ENCODE data around the gene LZTS2.
"Not testable (repeated sequence)": the region's sequence is repeated elsewhere in the genome, so short reads cannot be mapped to it uniquely, and the experiment has no call there.

The LZTS2 gene

DNA sequence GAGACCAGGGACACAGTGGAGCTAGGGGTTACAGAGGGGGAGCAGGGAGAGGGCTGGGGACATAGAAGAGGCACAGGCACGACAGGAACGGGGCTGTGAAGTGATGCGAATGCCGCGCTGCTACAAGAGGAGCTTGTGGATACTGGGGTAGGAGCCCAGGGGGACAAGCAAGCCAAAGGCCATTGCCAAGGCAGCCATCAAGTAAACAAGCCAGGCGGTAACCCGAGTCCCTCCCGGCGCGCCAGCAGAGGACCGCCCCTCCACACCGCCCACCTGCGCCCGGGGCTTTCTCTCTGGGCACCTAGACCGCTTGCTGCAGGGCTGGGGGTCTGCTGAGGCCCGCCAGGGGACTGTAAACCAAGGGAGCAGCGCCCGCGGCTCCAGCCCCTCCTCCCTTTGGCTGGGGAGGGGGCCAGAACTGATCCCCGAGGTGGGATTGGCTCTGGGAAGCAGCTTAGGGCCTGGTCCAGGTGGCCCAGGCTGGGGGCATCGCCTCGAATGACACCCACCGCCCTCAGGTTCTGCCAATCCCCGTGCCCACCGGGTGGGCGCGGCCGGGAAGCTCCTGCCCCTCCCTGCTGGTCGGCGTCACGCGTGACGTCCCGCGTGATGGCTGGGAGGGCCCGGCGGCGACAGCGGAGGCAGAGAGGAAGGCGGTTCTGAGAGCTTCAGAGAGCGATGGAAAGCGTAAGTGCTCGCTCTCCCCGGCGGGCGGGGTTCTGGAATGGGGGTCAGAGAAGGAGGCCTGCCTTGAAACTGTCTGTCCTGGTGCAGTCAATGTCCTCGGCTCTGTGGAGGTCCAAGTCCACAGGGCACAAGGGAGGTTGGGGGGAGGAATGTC lies 32.4 kb downstream of the LZTS2 start:
- DNase-seq (ENCODE audit: low spot score) (peak; percentile 28), FAIRE-seq (no peak)

DNA sequence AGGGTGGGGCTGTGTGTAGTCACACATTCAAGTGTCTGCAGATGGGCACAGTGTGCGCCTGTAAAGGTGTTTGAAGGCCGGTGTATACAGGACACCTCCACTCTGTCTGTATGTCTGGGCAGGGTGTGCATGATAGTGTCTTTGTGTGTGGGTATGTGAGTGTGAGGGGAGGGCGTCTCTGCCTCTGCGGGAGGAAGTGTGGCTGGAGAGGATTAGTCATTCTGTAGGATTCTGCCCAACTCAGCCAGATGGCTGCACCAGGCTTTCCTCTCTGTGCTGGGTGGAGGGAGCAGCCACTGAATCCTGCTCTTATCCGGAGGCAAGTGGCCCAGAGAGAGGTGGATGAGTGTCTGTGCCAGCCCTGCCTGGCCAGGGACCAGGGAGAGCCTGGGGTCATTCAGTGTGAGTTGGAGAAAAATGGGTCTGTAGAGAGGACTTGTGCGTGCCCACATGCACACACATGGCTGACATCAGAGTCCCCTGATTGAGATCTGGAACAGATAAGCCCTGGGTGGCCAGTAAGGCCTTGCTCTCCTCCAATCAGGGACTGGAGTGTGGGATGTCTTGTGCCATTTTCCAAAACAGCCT lies 33.1 kb downstream of the LZTS2 start:
- DNase-seq (ENCODE audit: low spot score) (peak; percentile 87), FAIRE-seq (peak; percentile 80)

DNA sequence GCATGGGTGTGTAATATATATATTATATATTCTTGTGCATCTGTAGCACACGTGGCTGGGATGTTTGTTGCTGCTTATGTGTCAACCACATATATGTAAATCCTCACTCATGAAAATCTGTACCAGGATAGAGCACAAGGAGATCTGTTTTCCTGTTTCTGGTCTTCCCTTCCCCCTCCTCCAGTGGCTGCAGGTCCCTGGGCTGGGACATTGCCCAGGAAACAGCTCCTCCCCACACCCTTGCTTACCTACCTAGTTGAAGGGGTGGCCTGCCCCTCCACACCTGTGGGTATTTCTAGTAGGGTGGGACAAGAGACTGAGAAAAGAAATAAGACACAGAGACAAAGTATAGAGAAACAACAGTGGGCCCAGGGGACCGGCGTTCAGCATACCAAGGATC lies 33.7 kb downstream of the LZTS2 start:
- FAIRE-seq (no peak), DNase-seq (ENCODE audit: low spot score) (no peak)

DNA sequence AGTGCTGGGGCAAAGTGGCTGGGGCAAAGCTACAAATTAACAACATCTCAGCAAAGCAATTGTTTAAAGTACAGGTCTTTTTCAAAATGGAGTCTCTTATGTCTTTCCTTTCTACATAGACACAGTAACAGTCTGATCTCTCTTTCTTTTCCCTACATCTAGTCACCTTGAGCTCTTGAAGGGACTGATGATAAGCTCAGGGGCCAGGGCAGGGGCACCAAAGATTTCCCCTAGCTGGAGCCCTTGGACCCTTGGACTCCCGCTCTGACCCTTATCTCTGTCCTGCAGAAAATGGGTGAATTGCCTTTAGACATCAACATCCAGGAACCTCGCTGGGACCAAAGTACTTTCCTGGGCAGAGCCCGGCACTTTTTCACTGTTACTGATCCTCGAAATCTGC lies 34.8 kb downstream of the LZTS2 start:
- FAIRE-seq; DNase-seq (ENCODE audit: low spot score): not testable (repeated sequence)

DNA sequence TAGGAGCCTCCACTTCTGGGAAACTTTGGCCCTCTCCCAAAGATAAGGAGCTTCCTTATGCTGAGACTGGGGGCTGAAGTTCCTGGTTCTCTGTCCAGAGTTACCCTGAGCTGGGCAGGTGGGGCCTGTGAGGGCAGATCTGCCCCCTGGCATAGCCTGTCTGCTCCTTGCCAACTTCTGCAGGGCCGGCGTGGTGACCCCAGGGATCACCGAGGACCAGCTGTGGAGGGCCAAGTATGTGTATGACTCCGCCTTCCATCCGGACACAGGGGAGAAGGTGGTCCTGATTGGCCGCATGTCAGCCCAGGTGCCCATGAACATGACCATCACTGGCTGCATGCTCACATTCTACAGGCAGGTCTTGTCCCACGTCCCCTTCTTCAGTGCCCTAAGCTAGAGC lies 35.7 kb downstream of the LZTS2 start:
- FAIRE-seq (no peak), DNase-seq (ENCODE audit: low spot score) (no peak)

DNA sequence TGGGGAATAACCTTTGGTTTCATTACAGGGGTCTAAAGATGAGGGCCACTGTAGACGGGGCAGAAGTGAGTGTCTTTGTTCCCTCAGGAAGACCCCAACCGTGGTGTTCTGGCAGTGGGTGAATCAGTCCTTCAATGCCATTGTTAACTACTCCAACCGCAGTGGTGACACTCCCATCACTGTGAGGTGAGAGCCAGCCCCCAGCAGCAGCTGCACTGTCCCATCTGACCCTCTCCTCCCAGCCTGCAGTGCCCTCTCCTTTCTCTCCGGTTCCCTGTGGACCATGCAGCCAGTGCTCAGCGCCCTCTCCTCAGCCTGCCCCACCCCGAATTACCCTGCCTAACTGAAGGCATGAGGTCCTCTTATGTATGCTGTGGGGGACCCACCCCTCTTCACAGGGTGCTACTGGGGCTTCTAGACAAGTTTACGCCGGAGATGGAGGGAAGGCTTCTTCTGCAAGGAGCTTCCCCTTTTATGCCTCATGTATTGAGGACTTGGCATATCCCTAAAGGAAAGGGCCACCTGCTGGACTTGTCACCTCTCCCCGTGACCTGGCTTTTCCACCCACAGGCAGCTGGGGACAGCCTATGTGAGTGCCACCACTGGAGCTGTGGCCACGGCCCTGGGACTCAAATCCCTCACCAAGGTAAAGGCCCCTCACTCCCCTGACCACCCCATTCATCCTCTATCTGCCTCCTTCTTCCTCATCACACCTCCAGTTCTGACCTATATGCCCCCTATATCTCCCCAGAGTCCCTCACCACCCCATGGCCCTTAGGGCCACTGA lies 36.5 kb downstream of the LZTS2 start:
- no peak for FAIRE-seq
- DNase-seq (ENCODE audit: low spot score) = no peak

DNA sequence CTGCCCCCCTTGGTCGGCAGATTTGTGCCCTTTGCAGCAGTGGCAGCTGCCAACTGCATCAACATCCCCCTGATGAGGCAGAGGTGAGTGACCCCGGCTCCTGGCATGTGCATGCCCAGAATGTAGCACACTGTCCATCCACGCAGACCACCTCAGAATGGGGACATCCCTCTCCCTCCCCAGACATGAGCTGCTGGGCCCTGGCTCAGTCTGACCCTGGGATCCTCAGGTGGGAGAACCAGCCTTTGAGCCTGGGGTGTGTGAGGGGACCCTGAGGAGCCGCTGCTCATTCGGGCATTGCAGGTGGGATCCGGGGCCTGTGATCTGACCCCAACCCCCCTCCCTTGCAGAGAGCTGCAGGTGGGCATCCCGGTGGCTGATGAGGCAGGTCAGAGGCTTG lies 37.1 kb downstream of the LZTS2 start:
- FAIRE-seq (no peak), DNase-seq (ENCODE audit: low spot score) (no peak)

DNA sequence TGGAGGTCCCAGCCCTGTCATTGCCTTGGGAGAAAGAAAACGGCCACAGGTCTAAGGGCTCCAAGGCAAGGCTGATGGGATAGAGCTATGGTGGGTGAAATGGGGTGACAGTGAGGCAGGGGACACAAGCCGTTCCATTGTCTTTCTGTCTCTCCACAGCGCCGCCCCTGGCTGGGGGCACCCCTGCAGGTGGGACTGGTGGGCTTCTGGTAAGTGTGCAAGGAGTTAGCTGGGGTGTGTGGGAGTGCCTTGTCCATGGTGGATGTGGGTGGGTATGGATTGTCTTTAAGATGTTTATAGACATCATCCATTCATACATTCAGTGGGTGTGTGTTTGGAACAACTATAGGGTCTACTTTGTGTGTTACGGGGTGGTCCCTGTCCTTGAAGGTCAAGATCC lies 38.9 kb downstream of the LZTS2 start:
- DNase-seq (ENCODE audit: low spot score) (no peak), FAIRE-seq (no peak)

DNA sequence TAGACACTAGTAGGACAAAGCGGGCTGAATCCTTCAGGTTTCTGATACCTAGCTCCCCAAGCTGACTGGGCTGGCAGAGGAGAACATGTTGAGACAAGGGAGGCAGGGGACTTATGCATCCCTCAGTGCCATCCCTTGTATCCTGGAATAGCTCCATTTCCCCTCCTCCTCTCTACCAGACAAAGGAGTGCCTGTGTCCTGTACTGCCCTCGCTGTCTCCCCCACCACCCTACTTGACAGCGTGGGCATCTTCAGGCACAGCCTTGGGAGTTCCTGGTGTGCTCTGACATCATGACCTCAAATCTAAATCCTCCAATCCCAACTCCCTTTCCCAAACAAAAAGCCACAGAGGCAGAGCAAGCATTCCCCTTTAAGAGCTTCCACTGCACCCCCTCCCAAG lies 40.5 kb downstream of the LZTS2 start:
- FAIRE-seq (no peak), DNase-seq (ENCODE audit: low spot score) (no peak)

DNA sequence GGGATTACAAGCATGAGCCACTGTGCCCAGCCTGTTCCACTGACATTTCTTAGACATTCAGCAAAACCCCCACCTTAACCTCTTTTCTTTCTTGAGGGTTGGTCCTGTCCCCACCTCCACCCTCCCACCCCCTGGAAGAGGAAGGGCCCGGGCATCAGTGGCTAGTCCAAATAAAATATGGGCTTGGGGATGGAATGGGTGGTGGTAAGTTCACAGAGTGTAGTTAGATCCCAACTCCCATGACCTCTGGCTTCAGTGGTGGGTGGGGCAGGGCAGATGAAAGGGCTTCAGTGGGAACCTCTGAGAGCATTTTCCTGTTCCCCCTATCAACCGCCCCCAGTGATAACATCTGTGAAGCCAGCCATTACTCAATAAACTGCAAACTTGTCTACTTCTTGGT lies 41.2 kb downstream of the LZTS2 start:
- FAIRE-seq (no peak), DNase-seq (ENCODE audit: low spot score) (no peak)

DNA sequence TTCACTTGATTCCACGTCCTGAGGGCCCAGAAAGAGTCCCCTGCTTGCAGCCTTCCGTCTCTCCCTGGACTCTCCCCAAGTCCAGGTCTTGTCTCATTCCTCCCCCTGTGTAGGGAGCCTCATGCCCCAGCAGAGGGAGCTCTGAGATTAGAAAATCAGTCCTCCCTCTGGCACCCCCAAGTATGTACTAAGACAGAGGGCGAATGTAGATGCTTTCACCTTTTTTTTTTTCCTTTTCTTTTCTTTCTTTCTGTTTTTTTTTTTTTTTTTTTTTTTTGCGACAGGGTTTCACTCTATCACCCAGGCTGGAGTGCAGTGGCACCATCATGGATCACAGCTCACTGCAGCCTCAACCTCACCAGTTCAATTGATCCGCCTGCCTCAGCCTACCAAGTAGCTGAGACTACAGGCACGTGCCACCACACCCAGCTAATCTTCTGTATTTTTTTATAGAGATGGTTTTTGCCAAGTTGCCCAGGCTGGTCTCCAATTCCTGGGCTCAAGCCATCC lies 41.7 kb downstream of the LZTS2 start:
- FAIRE-seq (peak; percentile 58), DNase-seq (ENCODE audit: low spot score) (peak; percentile 61)

DNA sequence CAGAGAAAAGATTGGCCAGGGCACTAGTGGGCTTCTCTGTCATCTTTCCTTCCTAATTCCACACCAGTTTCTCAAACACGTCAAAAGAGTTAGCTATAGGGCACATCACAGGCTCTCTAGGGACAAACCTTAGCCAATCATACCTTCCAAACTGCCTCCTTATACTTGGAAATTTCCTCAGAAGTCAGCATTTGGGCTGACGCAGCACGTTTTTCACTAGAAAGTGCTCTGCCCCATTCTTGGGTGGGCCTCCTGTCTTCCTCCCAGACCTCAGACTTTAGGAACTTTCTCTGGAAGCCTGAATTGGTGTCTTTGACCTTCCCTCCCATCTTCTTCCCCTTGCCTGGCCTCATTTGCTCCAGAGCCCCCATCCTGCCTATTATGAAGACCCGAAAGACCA lies 42.5 kb downstream of the LZTS2 start:
- no peak for DNase-seq (ENCODE audit: low spot score)

DNA sequence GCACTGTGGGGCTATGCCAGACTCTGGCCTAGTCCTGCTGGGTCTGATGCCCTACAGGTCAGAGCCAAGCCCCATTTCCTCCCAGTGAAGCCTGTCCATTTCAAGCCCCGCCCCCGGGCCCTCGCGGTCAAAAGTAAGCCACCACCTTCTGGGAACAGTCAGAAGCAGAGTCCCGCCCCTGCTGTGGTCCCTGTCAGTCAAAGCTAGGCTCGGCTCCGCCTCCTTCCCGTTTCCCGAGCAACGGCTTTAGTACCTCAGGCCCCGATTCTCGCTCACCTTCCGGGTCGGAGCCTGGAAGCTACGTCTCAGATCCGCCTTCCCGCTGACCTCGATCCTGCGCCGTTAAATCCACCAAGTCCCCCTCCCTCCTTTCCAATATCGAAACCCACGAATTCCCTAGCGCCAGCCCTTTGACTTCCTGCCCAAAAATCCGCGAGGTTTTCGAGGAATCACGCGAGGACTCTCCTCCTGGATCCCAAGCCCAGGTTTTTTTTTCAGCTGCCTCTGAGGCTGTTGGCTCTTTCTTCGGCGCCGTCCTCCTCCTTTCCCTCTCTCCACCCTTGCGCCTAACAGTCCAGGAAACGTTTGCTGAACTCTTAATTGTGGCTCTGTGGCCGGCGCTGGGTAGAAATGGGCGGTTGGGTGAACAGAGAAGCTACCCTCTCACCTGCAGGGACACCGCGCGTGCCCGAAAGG lies 43.2 kb downstream of the LZTS2 start:
- FAIRE-seq (peak; percentile 92), DNase-seq (ENCODE audit: low spot score) (peak; percentile 96)

More for the DNA sequence above, 42.5 kb downstream of the LZTS2 start:
- FAIRE-seq = no peak

DNA sequence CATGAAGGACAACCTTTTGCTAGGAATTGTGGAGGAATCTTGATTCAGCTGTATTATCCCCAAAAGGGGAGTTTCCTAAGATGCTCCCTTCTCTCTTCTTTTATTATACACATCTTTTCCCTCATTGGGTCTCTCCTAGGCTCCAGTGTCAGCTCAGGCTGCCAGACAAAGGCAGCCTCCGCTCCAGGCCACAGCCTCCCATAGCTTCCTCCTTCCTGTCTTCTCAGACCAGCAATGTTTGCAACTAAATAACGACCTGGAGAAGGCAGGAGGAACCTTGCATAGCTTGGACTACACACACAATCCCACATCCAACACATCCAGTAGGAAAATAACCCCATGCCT lies 43.7 kb downstream of the LZTS2 start:
- no peak for FAIRE-seq

DNA sequence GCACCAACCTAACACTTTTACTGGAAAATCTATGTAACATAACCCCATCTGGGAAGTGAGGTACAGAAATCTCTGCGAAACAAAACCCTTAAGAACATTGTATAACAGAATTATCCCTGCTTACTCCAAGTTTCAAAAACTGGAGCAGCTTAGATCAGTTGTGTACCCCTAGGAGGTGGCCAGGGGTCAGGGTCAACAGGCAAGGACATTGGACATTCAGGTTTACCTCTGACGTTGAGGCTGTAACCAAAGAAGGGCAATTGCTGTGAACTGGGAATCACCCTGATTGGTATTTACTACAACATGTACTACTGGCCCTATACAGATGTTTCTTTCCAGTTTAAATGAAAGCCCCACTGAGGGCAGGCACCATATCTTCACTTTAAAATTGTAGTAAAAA lies 44.5 kb downstream of the LZTS2 start:
- FAIRE-seq = no peak
- DNase-seq (ENCODE audit: low spot score) = no peak

More for the DNA sequence above, 43.7 kb downstream of the LZTS2 start:
- DNase-seq (ENCODE audit: low spot score) = peak; percentile 9

DNA sequence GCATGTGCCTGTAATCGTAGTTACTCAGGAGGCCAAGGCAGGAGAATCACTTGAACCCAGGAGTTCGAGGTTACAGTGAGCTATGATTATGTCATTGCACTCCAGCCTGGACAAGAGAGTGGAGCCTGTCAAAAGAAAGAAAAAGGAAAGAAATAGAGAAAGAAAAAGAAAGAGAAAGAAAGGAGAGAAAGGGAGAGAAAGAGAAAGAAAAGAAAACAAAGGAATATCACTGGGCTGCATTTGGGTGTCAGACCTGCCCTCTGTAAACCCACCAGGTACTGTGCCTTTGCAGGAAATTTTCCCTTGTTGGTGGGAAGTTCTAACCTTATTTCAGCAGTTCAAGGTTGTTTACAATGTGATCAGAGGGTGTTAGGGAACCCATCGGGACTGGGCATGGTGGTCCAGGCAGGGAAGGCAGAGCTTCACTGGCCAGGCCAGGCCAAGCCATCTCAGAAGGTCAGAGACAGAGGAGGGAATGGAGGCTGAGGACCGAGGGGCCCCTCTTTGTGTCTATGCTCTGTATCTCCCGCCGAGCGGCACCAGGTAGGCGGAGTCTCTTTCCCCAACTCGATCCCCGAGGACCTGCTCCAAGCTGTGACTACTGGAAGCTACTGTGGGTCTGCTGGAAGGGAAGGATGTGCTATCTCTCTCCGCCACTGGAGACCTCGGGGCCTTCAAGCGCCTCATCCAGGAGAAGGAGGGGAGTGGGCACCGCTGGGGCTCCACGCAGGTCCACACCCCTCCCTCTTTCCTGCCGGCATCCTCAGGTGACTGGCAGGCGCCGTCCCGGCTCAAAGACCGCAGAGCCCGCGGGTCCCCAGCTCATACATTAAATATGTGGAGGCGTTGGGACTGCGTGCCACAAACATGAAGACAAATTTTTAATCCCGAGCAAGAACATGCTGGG lies 47.0 kb downstream of the LZTS2 start:
- FAIRE-seq = no peak
- DNase-seq (ENCODE audit: low spot score) = no peak

DNA sequence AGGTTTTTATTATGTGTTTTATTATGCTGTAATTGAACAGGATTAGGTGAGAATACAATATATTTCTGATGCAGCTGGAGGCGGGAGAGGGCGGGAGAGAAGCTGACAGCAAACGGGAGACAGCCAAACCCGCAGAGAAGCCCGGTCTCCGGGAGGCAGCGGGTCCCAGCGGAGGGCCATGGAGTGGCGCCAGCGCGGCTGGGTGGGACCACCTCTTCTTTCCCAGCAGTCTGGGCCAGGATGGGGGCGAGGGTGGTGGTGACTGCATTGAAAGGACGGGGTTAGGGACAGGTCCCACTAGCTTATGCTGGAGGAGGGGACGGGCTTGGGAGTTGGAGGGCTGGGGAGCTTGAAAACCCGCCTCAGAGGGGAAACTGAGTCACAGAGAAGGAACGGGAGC lies 47.7 kb downstream of the LZTS2 start:
- no peak for FAIRE-seq
- no peak for DNase-seq (ENCODE audit: low spot score)

DNA sequence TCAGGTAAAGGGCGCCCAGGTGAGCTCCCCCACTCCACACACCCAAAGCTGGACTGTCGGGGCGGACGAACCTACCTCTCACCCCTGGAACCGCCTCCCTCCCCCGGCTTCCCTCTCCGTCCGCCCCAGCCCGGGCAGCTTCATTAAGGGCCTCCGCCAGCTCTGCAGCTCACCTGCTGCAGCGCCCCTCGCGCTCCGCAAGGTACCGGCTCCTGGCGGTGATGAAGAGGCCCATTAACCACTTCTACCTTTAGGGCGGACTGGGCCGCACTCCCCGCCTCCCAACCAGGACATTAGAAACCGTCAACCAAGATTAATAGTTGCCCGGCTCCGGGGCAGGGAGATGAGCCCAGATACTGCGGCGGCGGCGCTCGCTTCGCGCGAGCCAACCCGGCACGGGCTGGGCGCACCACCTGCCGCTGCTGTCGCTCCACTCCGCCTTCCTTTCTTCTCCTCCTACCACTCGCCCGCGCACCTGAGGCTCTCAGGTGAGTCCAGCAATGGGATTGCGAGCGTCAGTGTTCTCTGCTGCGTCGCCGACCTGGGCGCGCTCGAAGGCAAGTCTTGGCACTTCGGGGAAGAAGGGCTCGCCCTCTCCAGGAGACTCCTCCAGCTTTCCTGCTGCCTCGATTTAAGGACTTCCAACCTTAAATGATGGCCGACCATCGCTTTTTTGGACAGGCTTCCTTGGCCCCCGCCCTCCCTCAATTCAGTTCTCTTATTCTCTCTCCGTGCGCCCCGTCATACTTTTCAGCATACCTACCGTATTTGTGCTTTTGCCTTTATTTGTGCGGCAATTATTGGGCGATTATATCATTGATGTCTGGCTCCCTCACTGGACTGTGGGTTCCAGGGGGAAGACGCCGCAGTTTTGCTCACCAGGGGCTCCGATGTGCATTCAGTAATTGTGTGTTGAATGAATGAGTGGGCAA lies 48.6 kb downstream of the LZTS2 start:
- no peak for FAIRE-seq
- no peak for DNase-seq (ENCODE audit: low spot score)

All from RCC 7860 (cell line).